NOMO-1 (cell line): Measurements from ENCODE around the gene SDK1.

ENCODE experiments used
- DNase-seq, 2 experiments: peaks; one replicate each; lab custom pipeline; 2025; ENCODE audit not compliant: unreplicated experiment in 2 of 2; lab: John Stamatoyannopoulos, UW

The SDK1 gene

GRCh38 chr7:3443716-3444115 is 142.7 kb downstream of the SDK1 start:
- DNase-seq = no peak

DNA sequence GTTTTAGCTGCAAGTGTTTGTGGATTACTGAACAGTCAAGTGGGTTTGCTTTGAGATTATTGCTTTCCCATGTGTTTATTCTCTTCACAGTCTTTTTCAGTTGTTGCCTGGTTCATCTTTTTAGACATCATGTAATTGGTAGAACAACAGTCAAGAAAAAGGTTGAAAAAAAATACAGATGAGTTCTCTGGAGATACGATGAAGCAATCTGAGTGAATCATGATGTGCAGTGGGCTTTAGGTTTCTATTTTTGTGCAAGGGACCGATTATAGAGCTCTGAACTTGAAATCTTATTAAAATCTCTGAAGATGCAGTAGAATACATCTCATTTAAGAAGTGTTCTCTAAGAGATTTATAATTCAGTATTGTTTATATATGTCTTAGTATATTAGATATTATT is 145.7 kb downstream of the SDK1 start:
- DNase-seq = no peak

GRCh38 chr7:3451701-3452100 is 150.6 kb downstream of the SDK1 start:
- no peak for DNase-seq

- no peak for DNase-seq
These were observed 152.3 kb downstream of the SDK1 start for GRCh38 chr7:3453398-3453797.

- no peak for DNase-seq
These were observed 154.9 kb downstream of the SDK1 start for GRCh38 chr7:3455806-3456595.

GRCh38 chr7:3459111-3459510 is 158.1 kb downstream of the SDK1 start:
- no peak for DNase-seq

GRCh38 chr7:3461923-3462322 is 160.9 kb downstream of the SDK1 start:
- DNase-seq = no peak

DNA sequence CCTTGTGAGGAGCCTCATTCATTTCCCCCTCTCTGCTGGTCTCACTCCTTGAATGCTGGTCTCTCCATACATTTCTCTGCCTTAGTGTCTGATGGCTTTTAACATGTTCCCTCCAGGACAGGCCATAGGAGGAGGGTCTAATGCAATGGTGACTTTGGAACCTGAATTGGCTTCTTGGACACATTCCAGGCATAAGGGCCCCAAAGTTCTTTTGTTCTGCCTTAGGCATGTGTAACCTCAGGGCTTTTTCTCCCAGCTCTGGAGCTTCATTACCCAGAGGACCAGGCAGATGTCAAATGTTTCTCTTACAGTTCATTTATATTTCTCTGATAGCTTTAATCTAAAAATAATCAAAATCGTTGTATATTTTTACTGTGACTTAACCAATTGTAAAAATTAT is 162.6 kb downstream of the SDK1 start:
- DNase-seq = no peak

- no peak for DNase-seq
These were observed 164.0 kb downstream of the SDK1 start for GRCh38 chr7:3464900-3465622.

DNA sequence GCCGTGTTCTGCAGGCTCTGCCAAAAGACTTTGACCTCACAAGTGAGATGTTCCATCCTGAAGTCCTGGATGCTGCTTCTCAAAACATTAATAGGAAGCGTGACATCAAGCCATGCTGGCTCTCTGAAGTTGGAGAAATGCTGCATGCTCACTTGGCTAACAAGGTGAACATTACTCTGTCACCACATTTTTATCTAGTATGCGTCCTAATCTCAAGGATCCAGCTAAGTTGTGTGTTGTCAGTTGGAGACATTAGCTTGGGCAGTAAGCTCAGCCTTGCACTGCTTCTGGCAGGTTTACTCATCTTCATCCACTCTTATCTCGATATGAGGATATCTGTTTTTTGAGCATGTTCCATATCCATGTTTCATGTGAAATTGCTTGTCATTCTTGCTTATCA is 165.2 kb downstream of the SDK1 start:
- DNase-seq = no peak

DNA sequence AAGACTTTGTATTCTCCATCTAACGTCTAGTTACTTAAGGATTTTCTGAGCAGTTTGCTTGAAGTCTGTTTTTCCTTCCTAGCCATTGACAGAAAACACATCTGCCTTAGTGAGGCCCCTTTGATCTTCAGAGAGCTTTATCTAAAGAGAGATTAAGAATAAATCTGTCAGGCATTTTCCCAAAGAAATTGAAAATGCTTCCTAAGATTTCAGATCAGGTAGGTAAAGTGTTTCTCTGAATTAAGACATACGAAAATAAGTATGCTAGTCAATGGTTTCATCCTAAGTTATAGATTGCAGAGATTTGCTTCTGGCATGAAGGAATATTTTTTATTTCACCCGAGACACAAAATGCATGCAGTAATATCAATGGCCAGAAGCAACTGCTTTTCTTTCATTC is 168.6 kb downstream of the SDK1 start:
- DNase-seq = no peak

DNA sequence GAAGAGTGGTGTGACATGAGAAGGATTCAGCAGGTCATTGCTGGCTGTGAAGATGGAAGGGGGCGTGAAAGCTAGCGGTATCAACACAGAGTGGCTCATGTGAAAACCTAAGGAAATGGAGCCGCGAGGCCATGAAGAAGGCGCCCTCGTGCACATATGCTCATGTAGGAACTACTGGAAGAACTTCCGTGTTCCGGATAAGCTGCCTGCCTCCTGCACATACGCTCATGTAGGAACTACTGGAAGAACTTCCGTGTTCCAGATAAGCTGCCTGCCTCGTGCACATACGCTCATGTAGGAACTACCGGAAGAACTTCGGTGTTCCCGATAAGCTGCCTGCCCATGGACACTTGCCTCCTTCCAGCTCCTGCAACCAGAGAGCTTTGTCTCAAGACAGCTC is 179.1 kb downstream of the SDK1 start:
- no peak for DNase-seq

GRCh38 chr7:3481435-3481834 is 180.4 kb downstream of the SDK1 start:
- DNase-seq = no peak

GRCh38 chr7:3482147-3482921 is 181.3 kb downstream of the SDK1 start:
- DNase-seq = peak in 1 of 2 experiments; percentile 18

DNA sequence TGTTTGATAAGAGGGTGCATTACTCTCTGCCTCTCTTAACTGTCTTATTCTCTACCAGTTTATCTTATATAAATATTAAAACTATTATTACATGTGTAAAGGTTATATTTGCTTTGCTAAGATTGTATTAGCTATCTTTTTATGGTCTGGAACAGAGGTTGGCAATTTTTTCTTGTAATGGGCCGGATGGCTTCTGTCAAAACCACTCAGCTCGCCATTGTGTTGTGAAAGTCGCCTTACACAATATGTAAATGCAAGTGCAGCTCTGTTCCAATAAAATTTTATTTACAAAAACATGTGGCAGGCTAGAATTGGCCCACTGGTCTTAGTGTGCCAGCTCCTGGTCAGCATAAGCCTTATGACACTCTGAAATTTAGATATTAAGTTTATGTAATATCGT is 185.8 kb downstream of the SDK1 start:
- no peak for DNase-seq

DNA sequence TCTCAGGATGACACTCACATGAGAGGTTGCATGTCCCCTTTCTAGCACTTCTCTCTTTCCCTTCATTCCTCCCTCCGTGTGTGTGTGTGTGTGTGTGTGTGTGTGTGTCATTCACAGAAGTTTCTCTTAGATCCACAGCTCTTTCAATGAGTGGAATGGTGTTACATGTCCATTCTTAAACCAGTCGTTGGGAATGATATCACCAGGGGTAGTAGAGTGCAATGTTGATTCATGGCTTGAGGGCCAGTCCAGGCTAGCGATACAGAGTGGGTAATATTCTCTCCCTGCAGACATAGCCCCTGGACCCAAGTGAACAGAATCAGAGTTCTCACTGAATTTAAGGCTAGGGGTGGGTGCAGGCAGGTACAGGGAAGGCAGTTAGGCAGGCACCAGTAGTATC is 187.8 kb downstream of the SDK1 start:
- DNase-seq = no peak

DNA sequence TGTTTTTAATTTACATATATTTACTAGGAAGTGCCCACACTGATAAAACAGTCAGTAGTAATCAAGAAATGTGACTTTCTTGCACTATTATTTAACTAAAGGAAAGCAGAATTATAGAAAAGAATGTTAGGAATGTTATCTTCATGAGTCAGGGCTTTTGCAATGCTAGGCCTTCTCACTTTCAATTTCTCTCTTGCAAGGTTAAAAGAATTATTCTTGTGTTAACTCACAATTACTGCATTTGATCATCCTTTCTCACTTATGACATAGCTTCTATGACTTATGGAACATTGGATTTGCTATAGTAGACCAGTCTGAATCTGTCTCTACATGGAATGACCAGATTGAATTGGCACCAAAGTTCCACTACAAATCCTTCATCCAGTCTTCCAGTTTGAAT is 192.4 kb downstream of the SDK1 start:
- no peak for DNase-seq

GRCh38 chr7:3494947-3495346 is 193.9 kb downstream of the SDK1 start:
- DNase-seq = no peak

DNA sequence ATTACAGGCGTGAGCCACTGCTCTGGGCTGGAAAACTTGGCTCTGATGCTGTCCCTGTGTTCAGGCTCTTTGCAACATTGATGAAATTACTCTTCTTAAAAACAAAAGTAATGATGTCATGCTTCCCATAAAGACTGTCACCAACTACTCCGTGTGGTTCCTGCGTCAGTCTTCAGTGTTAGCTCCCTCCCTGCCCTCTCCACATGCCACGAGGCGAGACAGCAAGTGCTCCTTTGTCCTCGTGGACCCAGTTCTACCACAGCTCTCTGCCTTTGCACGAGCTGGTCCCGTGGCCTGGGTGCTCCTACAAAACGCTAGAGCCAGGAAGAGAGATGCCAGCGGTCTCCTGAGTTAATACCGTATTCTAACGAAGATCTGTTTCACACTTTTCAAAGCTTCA is 194.5 kb downstream of the SDK1 start:
- DNase-seq = no peak

- DNase-seq = no peak
These were observed 194.9 kb downstream of the SDK1 start for GRCh38 chr7:3495954-3496353.

- no peak for DNase-seq
These were observed 196.7 kb downstream of the SDK1 start for GRCh38 chr7:3497796-3498195.

- DNase-seq = no peak
These were observed 200.6 kb downstream of the SDK1 start for GRCh38 chr7:3501671-3502070.
